GM19395 (cell line): ENCODE results near the gene EXOC1.

ENCODE experiments used
- ATAC-seq: cut with Tn5 transposase; IDR thresholded peaks from one replicate; pipeline ENCODE4 v1.9.1; 2021; ENCODE audit warnings: mild to moderate bottlenecking, moderate library complexity; ENCODE audit not compliant: unreplicated experiment

The EXOC1 gene

GRCh38 chr4:55948726-55949481 lies 95.5 kb downstream of the EXOC1 start, which contains the start of gene CEP135:
TSS of gene CEP135 (plus strand) at chr4:55948945. CDS start at chr4:55952131, 3,186 bp downstream.
- ATAC-seq = peak; percentile 81

GRCh38 chr4:55949482-55949802 lies 96.0 kb downstream of the EXOC1 start:
- ATAC-seq = no peak

- no peak for ATAC-seq
These were observed 97.9 kb downstream of the EXOC1 start for GRCh38 chr4:55951191-55951922.
